GM12878 (cell line): ENCODE data around the gene GPR153. TPM values are rescaled to one million over a fixed set of nuclear protein-coding genes. Genes with fewer than 3 reads are reported as not detected.

Experiments used
- ATAC-seq: fragments of 200-7000 bp; cut with Tn5 transposase; 3 replicates; pipeline ENCODE4 v1.9.1; 2020; ENCODE audit warnings: mild to moderate bottlenecking, moderate library complexity
- BruUV-seq: library from RNA; stranded (reverse); fragments of 400-500 nt; replicated peaks from 2 replicates; lab custom pipeline; 2021; lab: Mats Ljungman, UMichigan
- CTCF ChIA-PET: fragments of 300-600 bp; sonication (Branson Sonifier 250); formaldehyde crosslinking; extraction: SDS; loops from one replicate; lab custom pipeline; 2021; ENCODE audit warnings: inconsistent platforms; lab: Yijun Ruan, JAX
- POLR2A ChIA-PET: fragments of 350-600 bp; formaldehyde crosslinking; extraction: SDS; loops from one replicate; lab custom pipeline; 2021; ENCODE audit warnings: inconsistent platforms; lab: Charles Lee
- RAD21 ChIA-PET: fragments of 300-600 bp; sonication (Branson Sonifier 250); formaldehyde crosslinking; loops from one replicate; lab custom pipeline; 2023; ENCODE audit warnings: antibody characterized with exemption; ENCODE audit not compliant: unreplicated experiment; lab: Charles Lee
- SMC1A ChIA-PET: fragments of 300-600 bp; sonication (Branson Sonifier 250); formaldehyde crosslinking; loops from one replicate; lab custom pipeline; 2023; ENCODE audit not compliant: unreplicated experiment, uncharacterized antibody; lab: Charles Lee
- DNase-seq: peaks from one replicate; pipeline ENCODE4 v3.0.0-alpha.2; 2011; ENCODE audit warnings: low read depth, low spot score
- FAIRE-seq: peaks from 3 replicates; lab custom pipeline; 2011; peaks lifted over from hg19 to GRCh38; lab: Jason Lieb, UNC
- H2AFZ ChIP-seq: 2 replicates; pipeline ENCODE4 v1.6.0; 2011; ENCODE audit warnings: low read depth, low read length, control low read depth; ENCODE audit not compliant: control insufficient read depth
- H3K27ac ChIP-seq: 2 replicates; pipeline ENCODE4 v1.5.1; 2011; ENCODE audit warnings: control low read depth; ENCODE audit not compliant: control insufficient read depth, insufficient read depth
- H3K27me3 ChIP-seq, 2 experiments: replicated peaks in 1 of 2; 2 replicates each; pipeline versions ENCODE4 v1.6.0 to v1.6.1; 2011; ENCODE audit warnings: low read length in 1 of 2; ENCODE audit not compliant: control insufficient read depth in 2 of 2, insufficient read depth in 2 of 2
- H3K36me3 ChIP-seq, 2 experiments: 2 replicates each; pipeline ENCODE4 v1.5.1; 2011; ENCODE audit warnings: low read length in 1 of 2; ENCODE audit not compliant: control insufficient read depth in 2 of 2, insufficient read depth in 2 of 2
- H3K4me1 ChIP-seq: 2 replicates; pipeline ENCODE4 v1.6.1; 2011; ENCODE audit warnings: mild to moderate bottlenecking, low read length, moderate library complexity, mixed read lengths; ENCODE audit not compliant: control insufficient read depth, insufficient read depth
- H3K4me2 ChIP-seq: 2 replicates; pipeline ENCODE4 v1.6.0; 2011; ENCODE audit warnings: control low read depth; ENCODE audit not compliant: control insufficient read depth, insufficient read depth
- H3K4me3 ChIP-seq: fragments of 200-600 bp; sonication (generic); 2 replicates; pipeline ENCODE4 v1.5.1; 2016
- H3K79me2 ChIP-seq: 2 replicates; pipeline ENCODE4 v1.6.0; 2011; ENCODE audit warnings: low read length; ENCODE audit not compliant: control insufficient read depth, insufficient read depth
- H3K9ac ChIP-seq: 2 replicates; pipeline ENCODE4 v1.8.0; 2011; ENCODE audit warnings: low read length, control low read depth, mixed read lengths; ENCODE audit not compliant: control insufficient read depth, insufficient read depth
- H3K9me3 ChIP-seq: replicated peaks from 3 replicates; pipeline ENCODE4 v1.5.1; 2011; ENCODE audit warnings: mild to moderate bottlenecking, low read length; ENCODE audit not compliant: control insufficient read depth, insufficient read depth
- H4K20me1 ChIP-seq: 2 replicates; pipeline ENCODE4 v1.6.0; 2011; ENCODE audit not compliant: control insufficient read depth, insufficient read depth
- RB1 ChIP-seq: fragments of 450-650 bp; formaldehyde crosslinking; IDR thresholded peaks from 2 replicates; pipeline ENCODE4 v1.6.1; 2017; ENCODE audit warnings: mild to moderate bottlenecking, borderline replicate concordance
- SMARCA5 ChIP-seq: fragments of 450-650 bp; IDR thresholded peaks from 2 replicates; pipeline ENCODE4 v1.6.1; 2017; ENCODE audit warnings: mild to moderate bottlenecking
- TCF12 ChIP-seq: IDR thresholded peaks from 2 replicates; pipeline ENCODE4 v1.6.1; 2011; ENCODE audit warnings: low read depth, mild to moderate bottlenecking, low read length
- WGBS: methylation state at CpG from one replicate; pipeline ENCODE4 v1.1.6; 2016; ENCODE audit warnings: low lambda C conversion rate; ENCODE audit not compliant: insufficient replicate concordance, insufficient coverage; ENCODE audit errors: missing lambda C conversion rate; 5-methylcytosine and 5-hydroxymethylcytosine counted together
- in situ Hi-C: fragments of 300-500 bp; cut with MboI; formaldehyde crosslinking; loops from 9 replicates; pipeline ENCODE4 v1.14.3; 2018; ENCODE audit warnings: mixed read lengths
- intact Hi-C: fragments of 100-400 bp; cut with micrococcal nuclease; formaldehyde crosslinking; loops from one replicate; pipeline ENCODE4 v1.14.2; 2022; ENCODE audit not compliant: unreplicated experiment
- polyA plus RNA-seq, 11 experiments: library from polyadenylated mRNA; depleted of rRNA in 4 of 11; unstranded in 6 of 11; stranded (reverse) in 5 of 11; fragments of >200 nt; fragmentation: Nextera tagmentation in 4 of 11; fragmentation: Illumina TruSeq in 1 of 11; extraction: Ambion mirVana in 4 of 11; extraction: Trizol in 1 of 11; gene quantifications; 1 replicate in 1 of 11; 2 replicates in 10 of 11; pipeline versions ENCODE4 v1.2.1 to v1.2.3, GENCODE V29; 2011 to 2016; ENCODE audit warnings: inconsistent platforms in 2 of 11, missing spikeins in 2 of 11, low read depth in 1 of 11
- total RNA-seq, 4 experiments: library from RNA; depleted of rRNA in 3 of 4; stranded (reverse); fragments of >200 nt in 3 of 4; fragmentation: Illumina TruSeq in 1 of 4; extraction: Trizol in 1 of 4; gene quantifications; 2 replicates each; pipeline versions ENCODE4 v1.2.1 to v1.2.3, GENCODE V29; 2013 to 2021

Gene GPR153
- total and polyA plus RNA-seq, 10 of the 15 experiments (the other 5 are each of a cell fraction or from before 2014, with no cell fraction given) = 0.04 to 2.2 (median 0.54) TPM

GRCh38 chr1:6200188-6200809, 60.6 kb downstream of the GPR153 start:
- Histone ChIP-seq H3K4me1 (peaks cover 11% of the 10 kb centered on the region), H3K9ac (peak overlapping the region; percentile 100), H3K79me2 (peaks cover 46% of the 10 kb centered on the region), H3K4me3 (peak overlapping the region; percentile 62), H2AFZ (peak overlapping the region; percentile 88), H3K36me3 (peaks cover 0 to 12% of the 10 kb centered on the region in 2 experiments; a peak in 2 of 4 replicates)
- POLR2A ChIA-PET = interaction anchor here (0.6 to 1.1 kb wide), 3 partner anchors 28 to 194 kb away, joined by 3 read pairs; no protein-coding TSS in a partner anchor
- CTCF ChIA-PET = interaction anchor here (1.1 to 2.9 kb wide), 6 partner anchors 10 to 207 kb away, joined by 3 to 9 read pairs (median 4); no protein-coding TSS in a partner anchor
- DNase-seq (no peak), ATAC-seq (no peak)
- WGBS = 84% methylated on average over 10 of the region's 10 CpGs
- BruUV-seq = no TSS peak
- TF ChIP-seq SMARCA5 (0 out of 2 replicates have a peak, but pooled peaks have one; percentile 19), RB1 (no peak), TCF12 (no peak)
- TF ChIP-seq, all 136 proteins: peak for 1
- no peaks in the 10 kb centered on the region for H3K27me3 ChIP-seq
- H3K9me3 ChIP-seq = no peaks in the 10 kb centered on the region
- peak overlapping the region; percentile 70 for H3K4me2 ChIP-seq
- ChIA-PET SMC1A (interaction anchor here (0.6 kb wide), 1 partner anchor 12 kb away, joined by 3 read pairs; no protein-coding TSS in a partner anchor), RAD21 (interaction anchor here (0.6 to 1.1 kb wide), 2 partner anchors 12 to 207 kb away, joined by 3 to 6 read pairs; no protein-coding TSS in a partner anchor)
- H4K20me1 ChIP-seq = no peaks in the 10 kb centered on the region
- intact Hi-C loops = no loop called here
- in situ Hi-C loops = no loop called here
- H3K27ac ChIP-seq = peak overlapping the region; percentile 85
- FAIRE-seq = no peak
